Amygdala (tissue), 56 donors: ENCODE data around the gene AUTS2.
"Not testable (repeated sequence)": the region's sequence is repeated elsewhere in the genome, so short reads cannot be mapped to it uniquely, and the experiment has no call there.

Source experiments
- DNase-seq, 56 donors: peaks; one replicate each; lab custom pipeline; 2025; lab: John Stamatoyannopoulos, UW

AUTS2 gene

GRCh38 chr7:69778138-69778537 is 179.9 kb downstream of the AUTS2 start:
- DNase-seq = no peak

GRCh38 chr7:69780379-69780778 is 182.1 kb downstream of the AUTS2 start:
- no peak for DNase-seq

- peak in 5 of 56 donors; percentile 1 to 16 (median 2) for DNase-seq
Measured at GRCh38 chr7:69781412-69781846, 183.2 kb downstream of the AUTS2 start.

DNA sequence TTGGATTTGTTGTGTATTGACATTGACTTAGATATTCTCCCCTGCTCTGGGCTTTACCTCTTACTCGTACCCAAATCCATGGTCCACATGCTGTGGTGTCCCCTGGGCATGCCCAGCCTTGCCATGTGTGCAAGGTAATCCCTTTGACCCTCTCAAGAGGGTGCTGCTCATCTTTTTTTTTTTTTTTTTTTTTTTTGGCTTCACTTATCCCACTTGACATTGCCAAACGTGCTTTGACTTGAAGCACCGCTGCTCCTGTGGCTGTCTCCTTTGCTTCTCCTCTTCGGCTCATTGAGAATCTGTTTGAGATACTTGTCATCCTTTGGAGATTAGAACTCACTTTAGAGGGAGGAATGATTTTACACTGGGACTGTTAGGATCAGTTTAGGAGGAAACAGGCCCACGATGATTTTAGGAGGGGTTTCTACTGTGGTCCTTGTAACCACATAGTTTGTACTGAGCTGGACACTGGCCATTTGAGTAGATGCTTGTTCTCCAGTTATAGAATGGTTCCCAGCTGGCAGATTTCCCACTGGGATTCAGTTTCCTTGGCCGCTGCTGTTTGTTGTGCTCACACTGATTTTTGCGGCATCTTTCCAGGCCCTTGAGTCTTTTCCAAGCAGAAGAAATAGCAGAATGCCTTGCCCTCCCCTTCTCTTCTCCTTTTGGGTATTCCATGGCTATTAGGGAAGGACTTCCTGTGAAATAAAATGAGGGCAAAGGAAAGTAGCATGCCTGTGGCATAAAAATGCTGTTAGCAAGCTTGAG is 184.8 kb downstream of the AUTS2 start:
- DNase-seq = peak in 42 of 56 donors; percentile 2 to 73 (median 22)

DNA sequence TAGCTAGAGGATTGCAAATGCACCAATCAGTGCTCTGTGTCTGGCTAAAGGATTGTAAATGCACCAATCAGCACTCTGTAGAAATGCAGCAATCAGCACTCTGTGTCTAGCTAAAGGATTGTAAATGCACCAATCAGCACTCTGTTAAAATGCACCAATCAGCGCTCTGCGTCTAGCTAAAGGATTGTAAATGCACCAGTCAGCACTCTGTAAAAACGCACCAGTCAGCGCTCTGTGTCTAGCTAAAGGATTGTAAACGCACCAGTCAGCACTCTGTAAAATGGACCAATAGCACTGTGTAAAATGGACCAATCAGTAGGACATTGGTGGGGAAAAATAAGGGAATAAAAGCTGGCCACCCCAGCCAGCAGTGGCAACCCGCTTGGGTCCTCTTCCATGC is 187.9 kb downstream of the AUTS2 start:
- DNase-seq = not testable (repeated sequence)

DNA sequence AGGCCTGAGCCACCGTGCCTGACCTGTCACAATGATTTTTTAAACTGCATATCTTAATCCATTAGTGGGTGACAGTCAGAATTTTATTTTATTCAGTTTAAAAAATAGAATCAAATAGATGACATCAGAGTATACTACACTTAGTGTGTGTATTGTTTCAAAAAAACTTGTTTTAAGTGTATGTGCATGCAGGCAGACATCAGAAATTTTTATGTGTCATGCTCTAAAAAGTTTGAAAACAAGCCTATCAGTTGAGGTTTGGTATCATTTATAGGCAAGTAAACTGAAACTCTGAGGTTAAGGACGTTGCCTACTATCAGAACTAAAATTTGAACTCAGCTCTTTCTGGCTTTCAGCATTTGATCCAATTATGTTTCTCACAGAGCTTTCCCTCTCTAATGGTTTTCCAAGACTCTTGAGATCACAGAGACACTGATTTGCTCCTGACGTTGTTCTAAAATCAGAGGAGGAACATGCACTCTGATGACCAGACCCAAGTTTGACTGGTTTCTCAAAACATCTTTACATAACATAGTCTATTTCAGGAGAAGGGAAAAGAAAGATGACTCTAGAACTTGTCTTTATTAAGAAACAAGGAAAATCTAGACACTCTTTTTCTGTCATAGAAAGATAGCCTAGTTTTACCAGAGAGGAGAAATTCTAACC is 188.6 kb downstream of the AUTS2 start:
- no peak for DNase-seq

- peak in 2 of 56 donors; percentile 2 to 17 for DNase-seq
Measured at GRCh38 chr7:69787736-69788431, 189.6 kb downstream of the AUTS2 start.

- no peak for DNase-seq
Measured at GRCh38 chr7:69789563-69789962, 191.3 kb downstream of the AUTS2 start.

GRCh38 chr7:69790977-69791724 is 192.9 kb downstream of the AUTS2 start:
- DNase-seq = peak in 16 of 56 donors; percentile 2 to 54 (median 12)

GRCh38 chr7:69791739-69792138 is 193.5 kb downstream of the AUTS2 start:
- DNase-seq = no peak

- DNase-seq = no peak
Measured at GRCh38 chr7:69795932-69796331, 197.7 kb downstream of the AUTS2 start.

GRCh38 chr7:69796416-69796815 is 198.1 kb downstream of the AUTS2 start:
- DNase-seq = no peak

- DNase-seq = no peak
Measured at GRCh38 chr7:69799048-69799697, 200.9 kb downstream of the AUTS2 start.

- DNase-seq = no peak
Measured at GRCh38 chr7:69799990-69800389, 201.7 kb downstream of the AUTS2 start.

DNA sequence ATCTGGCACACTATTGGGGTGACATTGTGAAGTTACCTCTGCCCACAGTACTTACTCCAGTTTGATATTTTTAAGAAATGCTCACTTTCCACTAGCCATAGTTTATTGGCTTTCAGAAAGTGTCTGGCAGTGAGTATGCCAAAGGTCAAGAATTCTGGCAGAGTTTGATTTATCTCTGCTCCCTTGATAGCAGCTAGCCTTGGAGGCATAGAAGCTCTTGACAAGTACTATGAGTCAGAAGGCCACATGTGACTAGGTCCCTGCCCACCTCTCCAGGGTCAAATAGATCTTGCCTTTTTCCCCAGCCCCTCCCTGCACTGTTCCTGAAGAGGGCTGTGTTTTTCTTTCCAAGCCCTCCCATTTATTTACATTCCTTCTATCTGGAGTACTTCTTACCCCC is 202.2 kb downstream of the AUTS2 start:
- DNase-seq = no peak

DNA sequence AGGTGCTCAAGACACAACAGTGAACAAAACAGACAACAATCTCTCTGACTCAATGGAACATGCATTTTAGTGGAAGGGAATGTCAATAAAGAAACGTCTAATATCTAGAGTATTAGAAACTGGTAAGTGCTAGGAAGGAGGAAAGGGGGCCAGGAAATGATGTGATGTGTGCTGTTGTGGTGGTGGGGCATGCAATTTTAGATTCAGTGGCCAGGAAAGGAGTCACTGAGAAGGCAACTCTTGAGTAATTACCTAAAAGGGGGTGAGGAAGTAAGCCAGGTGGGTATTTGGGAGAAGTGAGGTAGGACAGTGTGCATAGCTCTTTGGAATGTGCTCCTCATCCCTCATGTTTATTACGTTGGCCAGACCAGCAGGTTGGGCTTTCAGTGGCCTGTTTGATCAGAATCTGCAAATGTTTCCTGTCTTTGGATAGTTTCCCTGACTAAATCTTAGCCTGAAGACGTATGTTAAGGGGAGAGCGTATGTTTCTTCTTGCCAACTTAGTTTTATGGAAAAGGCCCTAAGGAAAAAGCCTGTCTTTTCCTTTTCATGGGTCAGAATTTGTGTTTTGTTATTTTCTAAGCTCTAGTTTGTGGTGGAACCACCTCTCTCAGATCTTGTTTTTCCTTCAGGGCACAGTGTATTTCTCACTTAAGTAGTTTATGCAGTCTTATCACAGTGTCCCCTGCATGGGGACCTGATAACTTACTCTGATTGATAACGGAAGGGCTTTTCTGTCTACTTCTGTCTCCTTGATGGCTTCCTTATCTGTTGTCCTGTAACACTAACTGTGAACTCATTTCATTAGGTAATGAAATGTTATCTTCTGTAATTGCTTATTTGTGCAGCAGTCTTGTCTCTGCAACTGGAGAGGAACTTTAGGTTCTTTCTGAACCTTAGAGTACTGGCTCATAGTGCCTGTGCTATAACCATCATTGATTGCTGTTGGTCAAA is 203.7 kb downstream of the AUTS2 start:
- DNase-seq = no peak

DNA sequence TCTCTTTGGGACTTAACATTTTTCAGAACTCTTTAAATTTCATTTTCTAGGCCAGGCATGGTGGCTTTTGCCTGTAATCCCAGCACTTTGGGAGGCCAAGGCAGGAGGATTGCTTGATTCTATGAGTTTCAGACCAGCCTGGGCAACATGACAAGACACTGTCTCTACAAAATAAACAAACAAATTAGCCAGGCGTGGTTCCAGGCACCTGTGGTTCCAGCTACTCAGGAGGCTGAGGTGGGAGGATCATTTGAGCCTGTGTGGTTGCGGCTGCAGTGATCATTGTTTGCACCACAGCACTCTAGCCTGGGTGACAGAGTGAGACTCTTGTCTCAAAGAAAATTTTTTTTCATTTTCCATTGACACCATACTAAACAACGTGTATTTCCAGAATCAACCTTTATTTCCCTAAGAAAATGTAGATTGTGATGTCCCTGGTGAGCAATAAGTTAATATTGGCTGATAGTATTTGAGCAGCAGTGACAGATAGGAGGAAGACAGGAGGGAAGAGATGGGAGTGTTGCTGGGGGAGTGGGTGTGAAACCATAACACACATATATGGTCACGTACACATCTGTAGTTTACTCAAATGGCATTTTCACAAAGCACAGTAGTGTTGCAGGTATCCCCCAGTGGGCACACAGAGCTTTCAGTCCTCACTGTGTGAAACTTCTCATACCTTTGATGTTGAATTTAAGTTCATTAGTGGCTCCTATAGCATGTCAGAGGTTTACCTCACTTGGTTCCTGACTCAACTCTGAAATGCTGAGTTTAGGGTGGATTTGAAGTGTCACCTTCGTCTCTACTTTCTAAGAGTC is 205.6 kb downstream of the AUTS2 start:
- no peak for DNase-seq

GRCh38 chr7:69804962-69805361 is 206.7 kb downstream of the AUTS2 start:
- DNase-seq = no peak
